Fibroblast of skin of back (primary cell): Measurements from ENCODE around the gene MGME1.
A peak's percentile ranks its signal among the peaks of the same experiment; 100 is the strongest.
"Not testable (repeated sequence)": the region's sequence is repeated elsewhere in the genome, so short reads cannot be mapped to it uniquely, and the experiment has no call there.

Experiments
- DNase-seq: peaks from one replicate; pipeline ENCODE4 v3.0.0-alpha.2; 2013

MGME1 gene

DNA sequence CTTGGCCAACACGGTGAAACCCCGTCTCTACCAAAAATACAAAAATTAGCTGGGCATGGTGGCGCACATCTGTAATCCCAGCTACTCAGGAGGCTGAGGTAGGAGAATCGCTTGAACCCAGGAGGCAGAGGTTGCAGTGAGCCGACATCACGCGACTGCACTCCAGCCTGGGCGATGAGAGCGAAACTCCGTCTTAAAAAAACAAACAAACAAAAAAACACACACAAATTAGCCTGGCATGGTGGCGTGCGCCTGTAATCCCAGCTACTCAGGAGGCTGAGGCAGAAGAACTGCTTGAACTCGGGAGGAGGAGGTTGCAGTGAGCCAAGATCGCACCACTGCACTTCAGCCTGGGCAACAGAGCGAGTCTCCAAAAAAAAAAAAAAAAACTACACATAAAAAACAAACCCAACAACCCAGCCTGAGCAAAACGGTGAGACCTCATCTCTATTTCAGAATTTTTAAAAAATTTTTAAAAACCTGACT lies 8.4 kb upstream of the MGME1 start:
- not testable (repeated sequence) for DNase-seq

DNA sequence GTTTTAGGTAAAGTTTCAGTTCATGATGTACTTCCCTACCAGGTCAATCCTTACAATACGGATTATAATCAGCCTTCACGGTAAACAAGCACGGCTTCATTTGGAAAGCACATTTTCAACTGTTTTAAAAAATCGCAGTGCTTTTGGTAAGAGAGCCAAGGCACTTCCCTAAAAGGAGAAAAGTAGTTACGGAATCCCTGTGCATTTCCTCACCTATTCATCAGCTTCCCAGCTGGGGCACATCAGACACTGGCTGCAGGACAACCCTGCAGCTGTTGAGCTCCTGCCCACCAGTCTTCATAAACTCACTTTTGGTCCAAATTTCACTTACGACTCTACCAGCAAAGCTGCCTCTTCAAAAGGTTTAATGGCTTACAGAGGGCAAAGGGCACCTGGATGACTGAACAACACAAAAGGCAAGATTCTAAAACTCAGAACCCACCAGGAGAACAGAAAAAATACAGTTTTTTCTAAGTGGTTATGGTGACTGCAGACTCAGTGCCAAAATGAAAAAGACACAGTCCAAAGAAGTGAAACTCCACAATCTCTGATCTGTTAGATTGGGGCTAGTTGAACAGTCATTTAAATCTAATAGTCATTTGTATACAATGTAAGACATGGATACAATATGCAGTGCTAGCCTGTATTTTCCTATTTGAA lies 7.8 kb upstream of the MGME1 start:
- no peak for DNase-seq

DNA sequence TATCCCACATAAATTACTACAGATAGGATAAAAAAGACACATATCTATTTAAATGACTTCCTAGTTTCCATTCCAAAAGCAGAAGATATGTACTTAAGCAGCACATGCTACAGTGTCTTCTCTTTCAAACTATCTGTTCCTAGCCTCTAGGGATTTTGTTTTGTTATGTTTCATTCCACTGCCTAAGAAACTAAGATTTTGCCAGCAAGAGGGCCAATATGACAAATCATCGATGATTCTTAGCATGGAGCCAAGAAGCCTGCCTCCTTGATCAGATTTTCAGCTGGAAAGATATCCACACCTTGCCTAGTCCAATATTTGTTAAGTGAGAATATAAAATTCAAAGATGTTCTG lies 7.3 kb upstream of the MGME1 start:
- DNase-seq, result peak; percentile 61

DNA sequence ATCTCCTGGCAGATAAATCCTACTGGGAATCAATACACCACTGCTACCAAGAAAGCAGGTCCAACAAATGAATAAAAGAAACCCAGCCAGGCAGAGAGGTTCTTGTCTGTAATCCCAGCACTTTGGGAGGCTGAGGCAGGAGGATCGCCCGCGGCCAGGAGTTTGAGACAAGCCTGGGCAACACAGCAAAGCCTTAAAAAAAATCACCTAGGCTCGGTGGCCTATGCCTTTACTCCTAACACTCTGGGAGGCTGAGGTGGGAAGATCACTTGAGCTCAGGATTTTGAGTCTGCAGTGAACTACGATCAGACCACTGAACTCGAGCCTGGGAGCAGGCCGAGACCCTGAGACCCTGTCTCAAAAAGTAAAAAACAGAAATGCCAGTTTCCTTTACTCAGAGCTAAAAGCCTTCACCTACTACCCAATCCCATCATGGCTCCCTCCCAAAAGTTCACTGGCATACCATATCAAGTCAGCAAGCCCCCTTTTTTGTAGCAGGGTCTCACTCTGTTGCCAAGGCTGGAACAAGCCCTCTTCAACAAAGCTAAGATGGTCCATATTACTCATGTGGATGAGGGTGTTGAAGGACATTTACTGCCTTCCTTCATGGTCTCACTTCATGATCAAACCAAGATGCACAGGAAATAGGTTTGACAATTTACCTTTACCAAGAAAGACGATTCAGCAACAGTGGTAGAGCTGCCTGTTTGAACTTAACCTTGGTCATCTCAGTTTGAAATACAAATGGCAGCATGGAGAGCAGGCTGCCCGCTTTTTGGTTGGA lies 5.5 kb upstream of the MGME1 start:
- DNase-seq, result no peak

DNA sequence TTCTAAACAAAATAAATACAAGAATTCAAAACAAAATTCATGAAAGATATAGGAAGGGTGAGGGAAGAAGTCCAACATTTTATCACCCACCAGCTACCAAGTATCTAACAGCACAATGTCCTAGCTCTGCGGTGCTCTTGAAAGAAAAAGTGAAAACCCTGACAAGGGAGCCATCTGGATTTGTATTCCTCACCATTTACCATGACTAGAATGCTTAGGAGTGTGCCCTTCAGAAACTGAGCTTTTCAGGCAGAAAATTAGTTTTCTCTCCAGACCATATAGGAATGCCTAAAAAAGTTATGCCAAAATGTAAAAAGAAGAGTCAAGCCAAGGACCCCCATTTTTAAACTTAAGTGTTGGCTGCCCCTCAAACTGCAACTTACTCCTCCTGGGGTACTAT lies 4.7 kb upstream of the MGME1 start:
- DNase-seq, result no peak

DNA sequence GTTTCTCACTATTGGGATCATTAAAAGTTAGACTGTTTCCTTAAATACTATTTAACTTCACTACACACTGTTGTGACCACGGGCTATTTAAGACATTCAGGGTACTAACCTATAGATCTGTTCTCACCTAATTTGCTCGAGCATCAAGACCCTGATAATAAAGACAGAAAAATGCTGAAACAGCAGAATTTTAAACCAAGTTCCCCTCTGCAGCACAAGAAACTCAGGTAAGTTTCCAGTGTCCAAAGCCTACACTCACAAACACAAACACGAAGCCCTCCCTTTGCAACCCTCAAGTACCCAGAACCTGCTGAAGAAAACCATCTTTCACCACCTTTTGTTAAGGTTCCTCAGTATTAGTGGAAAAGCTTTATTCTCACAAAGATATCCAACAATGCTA lies 4.2 kb upstream of the MGME1 start:
- no peak for DNase-seq

DNA sequence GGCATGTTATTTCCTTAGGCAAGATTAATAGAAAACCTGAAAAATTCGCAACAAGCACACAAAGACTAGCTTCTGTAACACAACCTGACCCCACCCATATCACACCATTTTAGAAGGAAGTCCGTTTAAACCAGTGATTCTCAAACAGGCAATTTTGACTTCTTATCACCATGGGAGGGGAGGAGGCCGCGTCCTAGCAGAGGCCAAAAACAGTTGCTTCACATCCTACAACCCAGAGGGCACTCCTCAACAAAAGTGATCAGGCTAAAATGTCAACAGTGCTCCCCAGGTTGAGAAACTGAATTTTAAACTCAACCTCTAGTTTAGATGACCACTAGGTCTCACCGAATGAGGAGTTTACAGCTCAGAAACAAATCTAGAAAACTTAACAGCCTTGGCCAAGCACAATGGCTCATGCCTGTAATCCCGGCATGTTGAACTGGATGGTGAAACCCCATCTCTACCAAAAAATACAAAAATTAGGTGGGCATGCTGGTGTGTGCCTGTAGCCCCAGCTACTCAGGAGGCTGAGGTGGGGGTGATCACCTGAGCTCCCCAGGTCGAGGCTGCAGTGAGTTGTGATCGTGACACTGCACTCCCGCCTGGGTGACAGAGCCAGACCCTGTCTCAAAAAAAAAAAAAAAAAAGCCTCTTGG lies 3.6 kb upstream of the MGME1 start:
- no peak for DNase-seq

DNA sequence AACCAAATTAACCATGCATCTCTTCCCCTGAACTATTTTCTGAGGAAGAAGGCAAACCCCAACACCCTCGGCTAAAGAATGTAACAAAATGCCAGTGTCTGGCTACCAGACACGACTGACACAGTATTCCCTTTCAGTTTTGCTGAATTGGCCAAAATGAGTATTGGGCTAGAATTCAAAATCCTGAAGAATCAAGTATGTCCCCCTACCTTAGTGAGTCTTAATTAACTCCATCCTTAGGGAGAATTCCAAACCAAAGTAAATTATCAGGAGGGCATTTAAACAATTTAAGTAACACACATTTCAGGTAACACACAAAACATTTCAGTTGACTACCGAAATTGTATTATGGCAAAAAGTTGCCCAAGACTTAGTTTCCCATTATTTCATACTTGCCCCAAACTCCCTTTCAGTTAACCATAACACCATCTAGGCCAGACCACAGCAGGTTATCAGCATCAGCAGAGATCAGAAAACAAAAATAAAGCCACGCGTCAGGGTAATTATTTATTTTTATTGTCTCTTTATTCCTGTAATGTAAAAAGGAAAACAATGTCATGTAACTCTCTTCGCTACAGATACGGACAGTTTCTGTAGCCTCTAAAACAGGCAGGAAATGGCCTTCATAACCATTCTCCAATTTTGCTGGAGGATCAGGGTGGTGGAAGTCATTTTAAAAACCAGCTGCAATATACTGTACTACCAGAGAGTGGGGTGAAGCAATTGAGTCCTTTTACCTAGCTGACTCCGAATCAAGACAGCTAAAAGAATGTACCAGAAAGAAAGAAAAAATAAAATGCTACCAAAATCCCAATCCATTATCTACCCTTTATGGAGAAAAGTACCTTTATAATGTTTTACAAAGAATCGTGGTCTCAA lies 2.1 kb upstream of the MGME1 start:
- DNase-seq, result peak; percentile 57

DNA sequence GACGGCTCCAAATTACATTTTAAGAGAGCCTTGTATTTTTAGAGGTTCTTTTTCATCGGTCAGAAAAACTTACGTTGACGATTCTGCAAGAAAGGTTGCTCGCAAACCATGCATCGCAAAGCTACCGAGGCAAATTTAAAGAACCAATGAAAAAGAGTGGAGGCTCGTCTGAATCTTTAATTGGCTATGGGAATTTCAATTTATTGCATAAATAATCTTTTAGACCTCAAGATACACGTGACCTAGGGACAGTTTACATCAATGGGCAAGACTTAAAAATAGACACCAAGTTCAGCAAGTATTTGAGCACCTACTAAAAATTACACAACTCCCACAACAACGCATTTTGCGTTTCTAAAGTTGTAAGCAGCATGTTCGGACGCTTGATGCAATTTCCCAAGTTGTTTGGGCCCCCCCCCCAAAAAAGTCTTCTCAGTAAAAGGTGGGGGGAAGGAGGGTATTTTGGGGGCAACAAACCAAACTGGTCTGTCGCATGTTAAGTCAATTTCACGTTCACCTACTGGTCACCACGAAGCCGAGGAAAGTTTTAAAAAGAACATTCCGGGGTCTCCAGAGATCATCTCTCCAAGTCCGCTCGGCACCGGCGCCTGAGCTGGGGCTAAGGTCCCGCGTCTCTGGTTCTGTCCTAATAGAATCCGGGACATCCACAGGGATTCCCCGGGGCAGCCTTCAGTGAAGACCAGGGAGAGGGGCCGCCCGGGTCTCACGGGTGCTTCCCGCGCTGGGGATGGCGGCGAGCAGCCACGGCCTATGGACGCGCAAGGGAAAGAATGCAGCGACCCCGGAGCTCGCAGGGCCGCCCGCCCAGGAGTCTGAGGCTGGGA lies 1.1 kb upstream of the MGME1 start:
- DNase-seq, result peak; percentile 26

DNA sequence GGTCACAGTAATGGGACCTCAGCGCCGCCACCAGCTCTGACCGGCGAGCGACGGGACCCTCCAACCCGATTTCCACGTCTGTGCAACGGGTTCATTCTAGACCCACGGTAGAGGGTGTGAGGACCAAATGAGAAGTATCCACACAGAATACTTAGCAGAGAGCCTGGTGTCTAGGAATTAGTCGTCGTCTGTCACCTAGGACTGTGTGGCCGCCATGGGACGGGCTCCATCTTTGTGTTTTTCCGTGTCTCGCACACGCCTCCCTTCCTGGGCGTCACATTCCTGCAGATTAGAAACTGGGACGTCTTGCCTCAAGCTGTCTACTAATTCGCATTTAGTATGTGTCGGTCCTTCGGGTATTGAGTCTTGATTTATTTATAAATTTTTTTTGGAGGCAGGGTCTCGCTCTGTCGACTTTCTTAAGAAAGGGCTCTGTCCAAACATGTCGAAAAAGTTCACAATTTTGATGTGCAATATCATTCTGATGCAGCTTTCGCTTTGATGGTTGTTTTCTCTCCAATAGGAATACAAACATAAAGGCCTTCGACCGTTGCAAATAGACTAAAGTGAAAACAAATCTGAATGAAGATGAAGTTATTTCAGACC lies 563 bp downstream of the MGME1 start:
- DNase-seq, result peak; percentile 64

DNA sequence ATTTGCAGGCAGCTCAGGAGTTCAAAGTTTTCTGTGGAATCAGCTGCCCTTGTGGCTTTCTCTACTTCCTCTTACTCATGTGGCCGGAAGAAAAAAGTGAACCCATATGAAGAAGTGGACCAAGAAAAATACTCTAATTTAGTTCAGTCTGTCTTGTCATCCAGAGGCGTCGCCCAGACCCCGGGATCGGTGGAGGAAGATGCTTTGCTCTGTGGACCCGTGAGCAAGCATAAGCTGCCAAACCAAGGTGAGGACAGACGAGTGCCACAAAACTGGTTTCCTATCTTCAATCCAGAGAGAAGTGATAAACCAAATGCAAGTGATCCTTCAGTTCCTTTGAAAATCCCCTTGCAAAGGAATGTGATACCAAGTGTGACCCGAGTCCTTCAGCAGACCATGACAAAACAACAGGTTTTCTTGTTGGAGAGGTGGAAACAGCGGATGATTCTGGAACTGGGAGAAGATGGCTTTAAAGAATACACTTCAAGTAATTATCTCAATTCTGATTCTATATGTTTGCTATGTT lies 1.1 kb downstream of the MGME1 start:
- peak; percentile 71 for DNase-seq

DNA sequence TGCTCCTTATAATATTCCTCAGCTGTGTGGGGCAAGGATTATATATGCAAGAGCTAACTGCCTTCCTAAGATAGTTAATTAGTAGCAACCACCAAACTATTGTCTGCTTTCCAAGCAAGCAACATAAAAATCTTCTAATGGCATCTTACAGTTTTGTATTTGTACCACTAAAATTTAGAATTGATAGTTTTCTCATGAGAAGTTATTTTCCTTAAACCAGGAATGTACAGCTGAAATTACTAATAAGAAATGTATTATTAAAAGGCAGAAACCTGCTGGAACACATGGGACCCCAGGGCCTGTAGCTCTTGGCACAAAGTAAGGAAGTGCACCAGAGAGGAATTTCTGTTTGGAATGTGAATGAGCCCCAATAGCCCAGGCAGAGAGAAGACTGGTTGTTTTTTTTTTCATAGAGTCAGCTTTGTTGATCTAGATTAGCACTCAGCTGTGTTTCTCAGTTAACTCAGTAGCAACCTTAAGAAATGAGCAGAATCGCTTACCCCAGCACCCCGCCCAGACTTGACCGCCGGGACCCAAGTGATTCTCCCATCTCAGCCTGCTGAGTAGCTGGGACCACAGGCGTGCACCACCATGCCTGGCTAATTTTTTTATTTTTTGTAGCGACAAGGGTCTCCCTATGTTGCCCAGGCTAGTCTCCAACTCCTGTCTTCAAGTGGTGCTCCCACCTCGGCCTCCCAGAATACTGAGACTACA lies 2.6 kb downstream of the MGME1 start:
- peak; percentile 92 for DNase-seq

DNA sequence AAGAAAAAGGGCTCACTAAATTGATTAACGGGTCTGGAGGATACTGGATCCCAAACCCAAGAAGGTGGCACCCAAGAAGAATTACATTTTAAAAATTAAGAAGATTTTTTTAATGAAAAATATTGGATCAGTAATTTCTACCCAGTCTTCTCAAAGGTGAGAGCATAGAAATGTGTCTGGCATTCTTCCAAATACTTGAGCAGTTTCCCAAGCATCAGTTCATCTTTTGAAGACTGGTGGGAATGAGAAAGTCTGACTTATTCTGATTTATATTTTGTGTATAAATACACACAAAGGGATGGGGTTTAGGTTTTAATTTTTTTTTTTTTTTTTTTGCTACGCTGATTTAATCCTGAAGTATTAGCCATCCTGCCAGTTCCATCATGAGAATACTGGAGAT lies 3.3 kb downstream of the MGME1 start:
- no peak for DNase-seq

DNA sequence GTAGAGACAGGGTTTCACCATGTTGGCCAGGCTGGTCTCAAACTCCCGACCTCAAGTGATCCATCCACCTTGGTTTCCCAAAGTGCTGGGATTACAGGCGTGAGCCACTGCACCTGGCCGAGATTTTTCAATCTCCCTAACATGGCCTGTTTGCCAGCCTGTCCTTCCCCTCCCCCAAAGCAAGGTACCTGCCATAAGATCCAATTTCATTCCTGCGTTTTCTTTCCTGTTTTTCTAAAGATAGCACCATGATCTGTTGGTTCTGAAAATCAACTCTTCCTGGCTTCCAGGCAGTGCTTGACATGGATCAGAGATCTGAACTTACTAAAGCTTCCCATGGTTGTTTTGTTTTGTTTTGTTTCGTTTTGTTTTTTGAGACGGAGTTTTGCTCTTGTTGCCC lies 7.5 kb downstream of the MGME1 start:
- no peak for DNase-seq

DNA sequence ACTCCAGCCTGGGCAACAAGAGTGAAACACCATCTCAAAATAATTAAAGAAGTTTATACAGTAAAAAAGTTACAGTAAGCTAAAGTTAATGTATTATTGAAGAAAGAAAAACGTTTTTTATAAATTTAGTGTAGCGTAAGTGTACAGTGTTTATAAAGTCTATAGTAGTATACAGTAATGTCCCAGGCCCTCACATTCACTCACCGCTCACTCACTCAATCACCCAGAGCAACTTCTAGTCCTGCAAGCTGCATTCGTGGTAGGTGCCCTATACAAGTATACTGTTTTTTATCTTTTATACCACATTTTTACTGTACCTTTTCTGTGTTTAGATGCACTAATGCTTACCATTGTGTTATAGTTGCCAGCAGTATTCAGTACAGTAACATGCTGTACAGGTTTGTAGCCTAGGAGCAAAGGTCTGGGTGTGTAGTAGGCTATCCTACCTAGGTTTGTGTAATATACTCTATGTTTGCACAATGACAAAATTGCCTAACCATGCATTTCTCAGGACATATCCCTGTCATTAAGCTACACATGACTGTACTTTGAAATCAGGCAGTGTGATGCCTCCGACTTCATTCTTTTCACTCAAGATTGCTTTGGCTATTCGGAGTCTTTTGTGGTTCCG lies 16.7 kb downstream of the MGME1 start:
- DNase-seq, result no peak

DNA sequence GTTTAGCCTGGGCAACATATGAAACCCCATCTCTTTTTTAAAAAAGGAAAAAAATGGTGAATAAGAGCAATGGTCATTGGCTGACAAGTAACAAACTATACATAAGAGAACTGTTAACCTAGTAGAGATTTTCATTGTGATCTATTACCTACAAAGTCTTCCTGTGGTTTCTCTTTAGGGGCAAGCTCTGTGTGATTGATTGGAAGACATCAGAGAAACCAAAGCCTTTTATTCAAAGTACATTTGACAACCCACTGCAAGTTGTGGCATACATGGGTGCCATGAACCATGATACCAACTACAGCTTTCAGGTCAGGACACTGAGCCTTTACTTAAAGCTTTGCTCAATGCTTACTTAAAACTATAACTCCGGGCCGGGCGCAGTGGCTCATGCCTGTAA lies 19.2 kb downstream of the MGME1 start:
- DNase-seq, result no peak

DNA sequence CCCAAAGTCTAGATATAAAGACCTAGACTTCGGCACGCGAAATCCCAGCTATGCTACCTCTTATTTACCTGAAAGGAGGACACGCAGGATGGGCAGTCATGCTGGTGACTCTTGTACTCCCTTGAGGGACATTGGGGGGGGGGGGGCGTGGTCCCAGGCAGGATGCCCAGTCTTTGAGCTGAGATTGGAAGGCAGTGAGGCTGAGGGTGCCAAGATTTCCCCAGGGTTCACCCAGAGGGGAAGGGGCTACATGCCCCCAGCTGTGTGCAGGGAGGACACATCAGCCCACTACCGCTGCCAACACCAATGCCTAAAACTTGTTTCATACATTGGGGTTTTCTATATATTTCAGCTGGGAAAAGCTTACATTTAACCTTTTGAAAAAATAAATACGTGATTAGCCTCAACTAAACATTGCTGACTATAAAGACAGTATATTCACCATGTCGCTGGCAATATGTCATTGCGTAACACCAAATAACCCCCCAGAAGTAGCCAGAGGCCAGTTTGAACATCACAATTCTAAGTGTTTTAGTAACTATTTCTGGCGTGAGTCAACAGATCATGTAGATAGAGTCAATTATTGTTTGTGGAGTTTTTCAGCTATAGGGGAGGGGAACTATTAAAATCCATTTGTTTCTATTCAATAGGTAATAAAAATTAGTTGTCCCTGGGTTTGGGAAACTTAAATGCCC lies 21.6 kb downstream of the MGME1 start:
- DNase-seq, result no peak

DNA sequence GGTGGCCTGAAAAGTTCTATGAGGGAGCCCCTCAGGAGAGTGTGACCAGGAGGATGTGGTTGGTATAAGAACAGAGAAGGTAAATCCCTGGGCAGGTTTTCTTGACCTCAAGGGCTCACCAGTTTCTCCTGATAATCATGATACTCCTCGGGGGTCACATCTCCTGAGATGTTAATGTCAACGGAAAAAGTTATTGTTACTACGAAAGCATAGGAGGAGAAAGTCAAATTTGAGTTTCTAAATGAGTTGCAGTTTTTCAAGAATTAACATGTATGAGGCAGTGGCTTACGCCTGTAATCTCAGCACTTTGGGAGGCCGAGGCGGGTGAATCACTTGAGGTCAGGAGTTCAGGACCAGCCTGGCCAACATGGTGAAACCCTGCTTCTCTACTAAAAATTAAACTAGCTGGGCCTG lies 23.4 kb downstream of the MGME1 start:
- DNase-seq, result no peak

DNA sequence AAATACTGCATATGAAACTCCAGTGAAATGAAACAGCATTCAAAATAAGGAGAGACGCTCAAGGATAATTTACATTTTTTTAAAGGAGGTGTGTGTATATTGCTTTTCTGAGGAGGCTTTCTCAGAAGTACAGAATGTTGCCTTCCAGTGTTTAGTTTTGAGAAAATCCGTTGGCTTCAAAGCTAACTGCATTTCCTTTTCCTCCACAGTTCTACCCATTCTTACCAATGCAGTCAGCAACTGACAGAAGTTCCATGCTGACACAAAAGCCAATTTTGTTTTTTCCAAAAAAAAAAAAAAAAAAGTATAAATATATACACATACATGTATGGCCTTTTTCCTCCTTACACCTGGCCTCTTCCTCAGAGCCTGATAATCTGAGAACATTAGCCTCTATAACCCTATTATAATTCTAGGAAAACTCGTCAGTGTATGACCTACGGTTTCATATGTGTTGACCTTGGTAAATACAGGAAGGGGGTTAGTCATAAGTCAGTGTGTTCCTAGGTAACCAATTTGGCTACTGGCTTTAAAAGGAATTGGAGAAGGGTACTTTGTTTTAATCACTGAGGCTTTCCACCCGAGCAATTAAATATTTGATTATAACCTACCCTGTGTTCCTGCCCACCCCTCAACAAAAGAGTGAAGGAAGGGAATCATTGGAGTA lies 24.2 kb downstream of the MGME1 start:
- no peak for DNase-seq
